HG03469 (cell line): Measurements from ENCODE around the gene CAST.

ENCODE experiments used
- ATAC-seq: cut with Tn5 transposase; IDR thresholded peaks from one replicate; pipeline ENCODE4 v1.9.1; 2021; ENCODE audit warnings: mild to moderate bottlenecking, moderate library complexity, moderate number of reproducible peaks; ENCODE audit not compliant: unreplicated experiment

Gene CAST

DNA sequence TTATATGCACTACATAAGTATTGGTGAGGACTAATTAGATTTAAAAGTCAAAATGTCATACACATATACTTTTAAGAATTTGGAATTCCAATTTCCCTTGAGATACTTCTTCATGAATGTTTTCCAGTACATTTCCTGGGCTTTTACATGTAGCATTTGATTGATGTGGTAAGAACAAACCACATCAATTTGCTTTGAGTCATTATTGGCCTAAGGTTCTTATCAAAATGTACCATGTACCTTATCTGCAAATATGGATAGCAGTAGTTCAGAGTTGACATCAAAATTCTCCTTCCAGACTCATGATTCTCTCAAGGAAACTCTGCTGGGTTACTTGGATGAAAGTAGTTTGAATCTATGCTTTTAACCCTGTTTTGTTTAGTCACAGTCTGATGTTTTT lies 2.5 kb downstream of the CAST start:
- ATAC-seq = no peak

DNA sequence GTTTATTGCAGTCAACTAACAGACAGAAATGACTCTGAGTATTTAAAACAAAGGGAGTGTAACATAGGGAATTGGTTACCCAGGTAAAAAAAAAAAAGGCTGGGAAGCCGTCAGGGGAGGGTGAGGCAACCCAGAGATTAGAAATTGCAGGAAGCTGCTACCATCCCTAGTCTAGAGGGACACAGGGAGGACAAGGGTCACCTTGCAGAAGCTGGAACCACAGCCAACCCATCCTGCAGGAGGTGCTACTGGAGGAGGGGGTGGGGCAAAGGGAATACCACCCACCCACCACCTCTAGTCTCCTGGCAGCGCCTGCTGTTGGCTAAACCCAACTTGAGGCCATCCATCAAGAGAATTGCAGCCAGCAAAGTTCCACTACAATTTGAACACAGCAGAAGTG lies 6.5 kb downstream of the CAST start:
- no peak for ATAC-seq

DNA sequence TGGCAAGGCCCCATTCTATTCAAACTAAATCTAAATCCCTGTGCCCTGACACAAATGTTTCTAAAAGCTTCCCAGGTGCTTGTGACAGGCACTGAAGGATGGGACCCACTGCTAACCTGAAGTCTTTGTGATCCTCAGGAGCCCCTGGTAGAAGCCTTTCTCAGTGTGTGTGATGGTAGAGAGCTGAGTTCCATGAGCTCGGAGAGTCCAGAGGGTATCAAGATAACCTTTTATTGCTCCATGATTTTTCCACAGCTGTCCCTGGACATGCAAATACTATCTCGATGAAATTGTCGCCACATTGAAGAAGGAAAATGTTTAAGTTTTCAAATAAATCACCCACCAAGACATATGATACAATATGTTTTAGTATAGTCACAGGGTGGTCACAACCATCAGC lies 7.7 kb downstream of the CAST start:
- ATAC-seq = no peak

DNA sequence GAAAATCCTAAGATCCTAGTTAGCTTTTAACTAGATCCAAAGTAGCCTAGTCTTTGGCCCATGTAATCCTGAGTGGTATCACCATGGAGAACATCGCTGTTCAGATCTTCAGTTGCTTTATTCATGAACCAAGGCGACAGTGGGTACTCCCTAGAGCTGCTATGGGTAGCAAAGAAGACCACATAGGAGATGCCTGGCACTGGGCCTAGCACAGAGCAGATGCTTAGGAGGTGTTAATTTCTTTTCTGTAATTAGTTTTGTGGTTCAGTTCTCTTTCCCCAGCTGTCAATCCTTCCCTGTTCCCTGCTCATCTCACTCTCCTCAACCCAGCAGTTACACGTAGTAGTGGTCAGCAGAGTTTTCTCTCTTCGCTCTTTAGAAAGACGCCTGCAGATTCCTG lies 9.3 kb downstream of the CAST start:
- no peak for ATAC-seq

DNA sequence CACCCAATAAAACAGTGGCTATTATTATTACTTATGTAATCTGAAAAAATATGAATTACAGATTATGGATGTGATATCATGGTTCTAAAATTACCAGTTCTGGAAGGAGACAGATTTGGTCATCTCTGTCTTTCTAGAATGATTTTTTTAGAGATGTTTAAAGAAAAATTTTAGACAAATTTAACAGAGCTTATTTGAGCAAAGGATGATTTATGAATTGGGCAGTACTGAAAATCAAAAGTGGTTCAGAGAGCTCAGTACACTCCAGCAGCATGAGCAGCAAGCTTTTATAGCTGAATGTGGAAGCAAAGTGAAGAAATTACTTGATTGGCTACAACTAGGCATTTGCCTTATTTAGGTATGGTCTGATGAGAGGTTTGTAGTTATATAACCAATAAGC lies 11.0 kb downstream of the CAST start:
- ATAC-seq = no peak

DNA sequence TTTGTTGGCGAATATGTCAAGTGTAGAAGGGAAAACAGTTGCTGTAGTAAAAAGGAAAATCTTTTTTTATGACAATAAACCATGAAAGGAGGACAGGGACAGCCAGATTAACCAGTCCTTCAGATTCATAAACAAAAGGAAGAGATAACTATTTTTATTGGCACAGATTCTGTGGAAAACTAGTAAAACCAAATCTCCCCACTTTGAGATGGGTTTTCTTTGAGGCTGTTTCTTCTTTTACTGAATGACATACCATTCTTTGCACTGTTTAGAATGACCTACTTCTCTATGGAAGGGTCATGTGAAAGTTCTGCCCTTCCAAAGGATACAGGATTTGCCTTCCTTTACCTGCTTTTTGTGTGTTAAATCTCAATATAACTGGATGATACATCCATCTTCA lies 13.7 kb downstream of the CAST start:
- no peak for ATAC-seq

DNA sequence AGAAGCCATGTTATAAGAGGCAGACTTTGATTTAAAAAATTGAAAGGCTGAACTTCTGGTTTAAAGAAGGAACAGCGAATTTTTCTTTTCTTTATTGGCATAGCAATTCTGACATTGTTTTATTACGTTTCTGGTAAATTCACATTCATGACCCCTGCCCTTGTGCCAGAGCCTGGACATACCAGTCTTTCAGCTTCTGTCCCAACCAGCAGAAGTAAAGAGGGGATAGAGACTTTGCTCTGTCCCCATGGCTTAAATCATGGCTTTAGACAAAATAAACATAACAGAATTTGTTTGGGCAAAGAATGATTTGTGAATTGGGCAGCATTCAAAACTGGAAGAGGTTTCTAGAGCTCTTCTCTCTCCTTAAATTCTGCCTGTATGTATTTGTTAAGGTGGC lies 15.3 kb downstream of the CAST start:
- no peak for ATAC-seq

DNA sequence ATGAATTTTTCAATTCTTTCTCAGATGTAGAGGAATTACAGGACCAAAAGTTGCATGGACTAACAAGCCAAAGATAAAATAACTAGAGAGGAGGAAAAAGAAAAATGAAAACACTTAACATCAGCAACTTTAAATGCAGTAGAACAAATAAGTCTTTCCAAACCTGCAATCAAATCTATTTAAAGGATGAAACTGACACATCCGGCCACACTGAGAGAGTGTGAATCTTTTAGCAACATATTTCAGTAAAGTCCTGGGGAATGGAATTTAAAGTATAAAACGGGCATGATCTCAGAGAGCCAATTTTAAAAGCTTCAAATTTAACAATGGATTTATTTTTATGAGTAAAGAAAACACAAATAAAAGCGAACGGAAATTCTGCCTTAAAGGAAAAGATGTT lies 17.1 kb downstream of the CAST start:
- no peak for ATAC-seq

DNA sequence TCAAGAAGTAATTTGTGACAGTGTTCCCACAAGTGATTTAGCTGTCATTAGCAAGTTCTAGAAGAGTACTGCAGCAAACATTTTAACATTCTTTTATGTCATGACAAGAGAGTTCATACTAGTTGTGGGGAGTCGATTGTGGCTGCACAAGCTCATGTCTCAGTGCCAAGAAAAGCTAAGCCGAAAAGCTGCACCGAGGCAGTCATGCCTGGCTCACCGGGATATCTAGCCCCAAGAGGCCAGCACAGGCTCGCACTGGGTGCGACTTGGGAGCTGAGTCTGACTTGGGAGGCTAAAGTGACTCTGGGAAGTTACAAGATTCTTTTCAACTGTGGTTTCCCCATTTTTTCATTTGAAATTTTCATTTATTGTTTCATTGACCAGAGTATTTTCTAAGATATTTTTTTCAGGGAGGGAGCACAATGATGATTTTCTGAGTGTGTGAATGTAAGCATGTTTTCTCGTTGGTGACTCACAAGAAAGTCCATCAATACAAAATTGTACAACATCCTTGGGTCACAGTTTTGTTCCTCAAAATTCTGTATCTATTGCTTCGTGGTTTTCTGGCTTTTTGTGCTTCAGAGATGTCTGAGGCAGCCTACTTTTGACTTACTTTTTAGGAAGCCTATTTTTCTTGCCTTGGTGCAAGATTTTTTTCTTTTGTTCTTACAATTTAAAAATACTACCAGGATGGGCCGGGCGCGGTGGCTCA lies 18.7 kb downstream of the CAST start:
- no peak for ATAC-seq

DNA sequence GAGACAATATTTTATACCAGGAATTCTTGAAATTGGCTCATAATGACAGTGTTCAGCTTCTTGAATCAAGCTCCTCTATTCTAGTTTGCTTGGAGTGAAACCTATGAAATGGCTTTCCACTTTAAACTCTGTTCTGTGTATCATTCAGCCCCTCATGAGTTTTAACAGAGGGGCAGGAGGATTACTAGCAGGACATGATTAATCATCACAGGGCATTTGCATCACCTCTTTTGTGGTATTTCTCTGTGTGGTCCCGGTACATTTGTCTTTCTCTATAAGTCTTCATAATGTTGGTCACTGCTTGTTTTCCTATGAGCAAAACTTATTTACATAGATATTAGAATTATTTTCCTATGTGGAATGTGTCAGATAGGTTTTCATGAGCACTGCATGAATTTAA lies 21.2 kb downstream of the CAST start:
- no peak for ATAC-seq

DNA sequence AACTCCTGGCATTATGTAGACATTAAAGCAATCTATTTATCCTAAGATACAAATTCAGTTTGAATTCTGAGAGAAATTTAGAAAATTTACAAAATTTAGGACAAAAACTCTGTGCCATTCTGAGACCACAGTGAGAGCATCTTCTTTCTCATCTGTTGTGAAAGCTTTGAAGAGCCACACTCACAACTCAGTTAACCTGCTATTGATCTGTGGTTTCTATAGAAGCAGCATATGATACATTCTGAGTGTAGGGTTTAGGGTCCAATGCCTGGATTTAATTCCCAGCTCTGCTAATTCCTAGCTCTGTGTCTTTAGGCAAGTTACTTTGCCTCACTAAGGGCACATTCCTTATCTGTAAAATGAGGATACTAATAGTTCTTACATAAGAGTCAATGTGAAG lies 21.6 kb downstream of the CAST start:
- no peak for ATAC-seq

DNA sequence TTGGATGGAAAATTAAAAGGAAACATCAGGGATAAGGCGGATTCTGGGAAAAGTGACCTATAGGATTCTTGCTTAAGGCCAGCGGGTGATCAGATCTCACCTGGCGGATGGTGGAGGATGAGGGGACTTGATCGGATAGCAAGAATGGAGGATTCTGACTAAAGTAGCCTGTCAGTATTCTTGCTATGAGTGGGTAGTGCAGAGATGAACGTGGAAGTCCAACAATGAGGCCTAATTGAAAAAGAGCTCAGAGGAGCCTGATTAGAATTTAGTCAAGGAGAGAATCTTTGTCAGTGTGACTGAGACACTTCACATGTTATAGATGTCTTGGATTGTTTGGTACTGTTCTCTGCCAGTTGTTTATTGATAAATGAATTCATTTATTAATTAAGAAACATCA lies 24.9 kb downstream of the CAST start:
- ATAC-seq = no peak

DNA sequence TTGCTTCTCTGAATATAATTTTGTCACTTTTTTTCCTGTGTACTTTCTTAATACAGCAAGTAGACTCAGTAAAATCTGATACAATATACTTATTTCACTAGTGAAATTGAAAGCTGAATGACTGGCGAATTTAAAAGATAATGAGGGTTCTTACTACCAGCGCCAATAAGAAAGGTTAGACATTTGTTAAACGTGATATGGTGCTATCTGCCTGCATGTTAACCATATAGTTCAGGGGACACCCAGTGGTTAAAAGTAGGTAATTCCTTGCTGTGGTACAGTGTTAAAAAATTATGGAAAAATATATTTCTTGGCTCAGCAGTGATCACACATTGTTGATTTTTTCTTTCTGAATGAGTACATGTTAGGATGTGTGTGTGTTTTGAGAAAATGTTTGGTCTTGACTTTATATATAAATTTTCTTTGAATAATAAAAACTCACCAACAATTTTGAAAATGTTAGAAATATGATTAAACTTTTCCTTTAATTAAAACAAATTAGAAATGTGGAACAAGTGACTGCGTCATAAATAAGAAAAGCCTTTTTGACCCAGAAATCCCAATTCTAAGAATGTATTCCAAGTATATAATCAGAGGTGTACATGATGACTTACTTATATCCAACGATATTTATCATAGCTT lies 25.8 kb downstream of the CAST start:
- peak; percentile 89 for ATAC-seq

DNA sequence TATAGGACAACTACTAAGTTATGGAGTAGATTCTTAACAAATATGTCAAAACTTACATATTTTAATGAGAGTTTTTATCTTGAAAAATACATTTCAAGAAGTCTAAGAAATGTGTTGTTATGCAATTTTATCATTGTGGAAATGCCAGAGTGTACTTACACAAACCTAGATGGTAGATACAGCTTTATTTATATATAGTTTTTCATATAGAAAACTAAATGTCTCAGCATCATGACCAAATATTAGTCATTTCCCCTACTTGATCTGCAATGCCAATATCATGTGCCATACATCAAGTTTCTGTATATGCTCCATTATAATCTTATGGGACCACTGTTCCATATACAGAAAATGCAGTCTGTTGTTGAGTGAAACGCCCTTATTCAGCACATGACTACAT lies 28.7 kb downstream of the CAST start:
- ATAC-seq = no peak

DNA sequence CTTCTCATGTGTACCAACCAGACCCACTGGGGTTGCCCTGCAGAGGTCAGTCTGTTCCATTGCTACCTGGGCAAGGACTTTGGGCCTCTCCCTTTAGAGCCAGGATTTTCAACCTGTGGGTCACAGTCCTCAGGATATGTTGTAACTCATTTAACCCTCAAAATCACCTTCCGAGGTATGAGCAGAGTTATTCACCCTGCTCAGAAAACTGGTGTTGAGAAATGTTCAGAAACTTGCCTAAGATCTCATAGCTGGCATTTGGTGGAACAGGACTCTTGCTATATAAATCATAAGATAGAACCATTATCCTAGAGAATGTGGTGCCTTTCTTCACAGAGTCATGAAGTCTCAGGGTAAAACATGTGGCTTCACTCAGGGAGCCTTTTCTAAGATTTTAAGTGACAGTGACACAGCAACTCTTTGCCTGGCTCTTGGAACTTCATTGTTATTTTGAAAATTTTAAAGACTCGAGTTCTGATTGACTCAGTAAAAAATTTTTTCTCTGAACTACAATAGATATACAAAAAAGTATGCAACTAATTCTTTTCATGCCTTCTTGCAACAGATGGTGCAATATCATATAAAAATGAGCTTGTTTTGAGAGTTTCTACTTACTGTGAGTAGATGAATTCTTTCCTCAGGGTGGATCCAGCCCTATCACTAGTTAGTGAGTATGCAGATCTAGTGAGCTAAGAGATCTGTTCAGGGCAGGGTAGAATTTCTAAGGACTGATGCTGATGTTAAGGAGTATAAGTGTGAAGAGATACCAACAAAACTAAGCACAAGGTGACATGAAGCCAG lies 29.5 kb downstream of the CAST start:
- no peak for ATAC-seq

DNA sequence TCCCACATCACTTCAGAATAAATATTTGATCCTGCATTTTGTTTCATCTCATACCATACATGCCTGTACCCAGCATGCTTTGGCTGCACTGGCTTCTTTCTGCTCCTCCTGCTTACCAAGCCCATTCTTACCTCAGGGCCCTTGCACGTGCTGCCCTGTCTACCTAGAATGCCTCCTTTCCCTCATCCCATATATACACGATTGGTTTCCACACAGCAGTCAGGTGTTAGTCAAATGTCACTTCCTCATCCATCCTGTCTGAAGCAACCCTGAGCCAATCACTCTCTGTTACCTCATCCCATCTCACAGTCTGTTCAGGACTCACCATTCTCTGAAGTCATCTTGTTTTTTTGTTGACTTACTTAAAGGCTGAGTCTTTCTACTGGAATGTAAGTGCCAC lies 30.3 kb downstream of the CAST start:
- ATAC-seq = no peak

DNA sequence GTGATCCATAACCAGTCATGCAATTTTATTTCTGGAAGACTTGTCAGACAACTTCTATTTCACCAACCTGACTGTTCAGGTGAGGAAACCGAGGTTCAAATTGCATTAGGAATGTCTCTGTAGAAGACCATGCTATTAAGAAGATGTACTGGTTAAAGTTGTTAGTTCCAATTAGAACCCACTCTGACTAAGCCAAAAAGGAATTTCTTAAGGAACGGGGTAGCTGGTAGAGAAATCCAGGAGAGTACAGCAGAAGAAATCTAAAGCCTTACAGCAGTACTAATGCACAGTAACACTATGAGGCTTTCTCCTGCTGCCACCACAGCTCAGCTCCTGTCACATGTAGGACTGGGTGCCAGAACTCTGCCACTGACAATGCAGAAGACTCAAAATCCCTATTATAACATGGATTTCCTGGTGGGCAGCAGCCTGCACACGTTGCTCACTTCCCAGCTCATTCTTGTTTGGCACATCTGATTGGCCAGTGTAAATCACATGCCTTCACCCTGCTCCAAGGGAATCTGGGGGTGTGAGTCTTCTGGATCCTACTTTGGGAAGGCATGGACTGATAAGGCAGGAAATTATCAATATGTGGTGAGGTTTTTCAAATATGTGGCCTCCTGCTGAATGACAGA lies 37.1 kb downstream of the CAST start:
- no peak for ATAC-seq

DNA sequence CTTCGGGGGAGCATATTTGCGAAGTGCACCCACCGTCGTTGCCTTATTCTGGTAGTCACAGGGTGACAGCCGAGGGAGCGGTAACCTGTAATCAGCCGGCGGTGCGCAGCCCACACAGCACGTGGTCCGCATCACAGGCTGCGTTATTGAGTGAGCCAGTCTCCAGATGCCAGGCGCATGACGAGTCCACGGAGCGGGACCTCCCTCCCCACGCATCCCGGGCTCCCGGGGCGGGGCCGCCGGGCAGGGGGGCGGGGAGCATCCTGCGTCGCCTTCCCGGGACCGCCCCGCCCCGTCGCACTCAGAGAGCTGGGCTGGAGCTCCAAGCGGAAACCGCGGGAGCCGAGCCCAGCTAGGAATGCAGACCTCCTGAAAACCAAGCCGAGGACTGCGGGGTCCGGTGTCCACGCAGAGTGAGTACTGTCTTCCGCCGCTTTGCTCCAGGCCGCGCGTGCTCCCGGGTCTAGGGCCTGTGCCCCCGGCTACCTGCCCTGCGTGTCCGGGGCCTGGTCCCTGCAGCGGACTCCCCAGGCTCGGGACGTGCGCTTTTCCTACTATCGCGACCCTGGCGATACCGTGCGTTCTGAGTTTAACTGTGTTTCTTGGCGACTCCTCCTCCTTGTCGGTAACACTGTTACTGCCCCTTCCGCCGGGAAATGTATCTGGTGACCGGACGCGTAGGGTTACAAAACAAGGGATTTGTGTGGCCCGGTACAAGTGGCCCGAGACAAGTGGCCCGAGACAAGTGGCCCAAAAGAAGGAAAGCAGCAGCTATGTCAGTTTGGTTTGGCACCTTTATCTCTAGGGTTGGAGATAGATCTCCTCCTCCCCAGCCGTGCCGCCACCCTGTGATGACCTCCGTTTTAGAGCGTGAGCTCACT lies 40.6 kb downstream of the CAST start:
- ATAC-seq = peak; percentile 63

DNA sequence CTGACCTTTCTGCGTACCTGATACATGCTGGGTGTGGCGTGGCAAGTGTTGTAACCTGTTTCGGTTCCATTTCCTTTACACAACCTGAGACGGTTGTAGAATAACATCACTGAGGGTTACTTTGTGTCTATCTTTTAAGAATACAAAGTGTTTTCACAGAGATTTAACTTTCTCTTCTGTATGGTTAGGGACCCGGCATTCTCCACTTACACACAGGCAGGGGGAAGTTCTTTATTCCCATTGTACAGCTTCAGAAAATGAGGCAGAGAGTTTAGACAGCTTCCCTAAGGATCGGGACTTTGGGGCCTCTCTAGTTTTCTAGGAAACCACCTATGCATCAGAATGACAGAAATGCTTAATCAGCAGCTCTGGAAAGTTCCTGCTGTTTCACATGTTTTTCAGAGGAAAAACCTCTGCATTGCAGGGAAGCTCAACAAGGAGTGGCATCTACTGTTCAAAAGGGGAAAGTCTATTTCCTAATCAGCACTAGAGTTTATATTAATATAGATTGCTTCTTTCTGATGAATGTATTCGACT lies 41.3 kb downstream of the CAST start:
- ATAC-seq = peak; percentile 59

DNA sequence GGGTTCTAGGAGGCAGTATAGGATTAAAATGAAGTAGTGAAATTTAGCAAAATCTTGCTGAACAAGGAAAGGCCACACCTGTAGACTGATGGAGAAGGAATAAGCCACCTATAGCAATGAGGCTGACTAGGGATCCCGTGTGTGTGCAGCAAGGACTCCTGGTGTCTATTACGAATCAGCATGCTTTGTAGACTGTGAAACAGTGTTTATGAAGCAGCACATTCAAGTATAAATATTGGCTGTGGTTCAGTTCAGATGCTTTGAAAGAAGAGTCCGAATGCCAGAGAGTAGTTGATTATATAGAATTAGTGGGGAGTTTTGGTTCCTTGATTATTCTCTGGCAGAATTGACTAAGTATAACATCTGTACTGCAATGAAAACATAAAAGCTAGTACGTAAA lies 41.8 kb downstream of the CAST start:
- no peak for ATAC-seq
